ENCODE results near the gene GPR3.

GRCh38 chr1:27416387-27417111, 24.1 kb downstream of the GPR3 start:
- TF ChIP-seq POLR2AphosphoS5 (IDR thresholded peaks at IDR 0.05), result peak in 1 of 3 donors; percentile 18
- peak; percentile 57 to 69 (median 60) for TF ChIP-seq CTCF (IDR thresholded peaks at IDR 0.05)
